GM18507 (cell line): ENCODE data around the gene ADGRG2.
"Not testable (repeated sequence)": the region's sequence is repeated elsewhere in the genome, so short reads cannot be mapped to it uniquely, and the experiment has no call there.

Source experiments
- DNase-seq: peaks from one replicate; pipeline ENCODE4 v3.0.0; 2011; ENCODE audit warnings: low read depth; ENCODE audit not compliant: insufficient read length; ENCODE audit errors: extremely low spot score
- FAIRE-seq: peaks from 2 replicates; lab custom pipeline; 2011; peaks lifted over from hg19 to GRCh38; lab: Jason Lieb, UNC

Gene ADGRG2

GRCh38 chrX:19091596-19091995 is 30.7 kb downstream of the ADGRG2 start:
- DNase-seq (no peak), FAIRE-seq (no peak)

- FAIRE-seq: no peak
Observed at GRCh38 chrX:19089555-19090040, 32.7 kb downstream of the ADGRG2 start.

GRCh38 chrX:19086102-19086772 is 36.0 kb downstream of the ADGRG2 start:
- no peak for DNase-seq
- FAIRE-seq: no peak

More at GRCh38 chrX:19089555-19090040, 32.7 kb downstream of the ADGRG2 start:
- DNase-seq: no peak

- no peak for FAIRE-seq
- no peak for DNase-seq
Observed at GRCh38 chrX:19085666-19086065, 36.6 kb downstream of the ADGRG2 start.

GRCh38 chrX:19075754-19076153 is 46.5 kb downstream of the ADGRG2 start:
- FAIRE-seq: peak; percentile 59
- DNase-seq: no peak

- FAIRE-seq (peak; percentile 42), DNase-seq (no peak)
Observed at GRCh38 chrX:19072372-19072771, 49.9 kb downstream of the ADGRG2 start.

GRCh38 chrX:19070555-19070994 is 51.7 kb downstream of the ADGRG2 start:
- DNase-seq (no peak), FAIRE-seq (no peak)

GRCh38 chrX:19066987-19067386 is 55.3 kb downstream of the ADGRG2 start:
- not testable (repeated sequence) for FAIRE-seq

GRCh38 chrX:19065535-19065934 is 56.7 kb downstream of the ADGRG2 start:
- DNase-seq (no peak), FAIRE-seq (peak; percentile 38)

More at GRCh38 chrX:19066987-19067386, 55.3 kb downstream of the ADGRG2 start:
- DNase-seq: not testable (repeated sequence)

GRCh38 chrX:19064175-19064574 is 58.1 kb downstream of the ADGRG2 start:
- FAIRE-seq (no peak), DNase-seq (no peak)

- FAIRE-seq (no peak), DNase-seq (no peak)
Observed at GRCh38 chrX:19063030-19063429, 59.2 kb downstream of the ADGRG2 start.

GRCh38 chrX:19059067-19059466 is 63.2 kb downstream of the ADGRG2 start:
- FAIRE-seq (no peak), DNase-seq (no peak)

- DNase-seq: no peak
- no peak for FAIRE-seq
Observed at GRCh38 chrX:19057856-19058255, 64.4 kb downstream of the ADGRG2 start.

- no peak for FAIRE-seq
Observed at GRCh38 chrX:19049110-19049509, 73.2 kb downstream of the ADGRG2 start.

GRCh38 chrX:19046343-19047215 is 75.7 kb downstream of the ADGRG2 start:
- DNase-seq (no peak), FAIRE-seq (no peak)

More at GRCh38 chrX:19049110-19049509, 73.2 kb downstream of the ADGRG2 start:
- DNase-seq: no peak

GRCh38 chrX:19040373-19040772 is 81.9 kb downstream of the ADGRG2 start:
- FAIRE-seq (peak; percentile 60), DNase-seq (no peak)

GRCh38 chrX:19034025-19034424 is 88.2 kb downstream of the ADGRG2 start:
- FAIRE-seq (no peak), DNase-seq (no peak)

GRCh38 chrX:19030805-19031204 is 91.5 kb downstream of the ADGRG2 start:
- DNase-seq (no peak), FAIRE-seq (no peak)

GRCh38 chrX:19028560-19028959 is 93.7 kb downstream of the ADGRG2 start:
- DNase-seq (no peak), FAIRE-seq (no peak)

- DNase-seq: no peak
Observed at GRCh38 chrX:19024366-19024765, 97.9 kb downstream of the ADGRG2 start.

More at GRCh38 chrX:19024366-19024765, 97.9 kb downstream of the ADGRG2 start:
- no peak for FAIRE-seq
